HG02642 (cell line): Measurements from ENCODE around the gene LCE1D.

Experiments used
- ATAC-seq: cut with Tn5 transposase; IDR thresholded peaks from one replicate; pipeline ENCODE4 v1.9.1; 2021; ENCODE audit warnings: mild to moderate bottlenecking; ENCODE audit not compliant: unreplicated experiment, poor library complexity

LCE1D gene

GRCh38 chr1:152811050-152811449, 14.5 kb downstream of the LCE1D start:
- ATAC-seq = no peak

GRCh38 chr1:152811671-152812070, 15.2 kb downstream of the LCE1D start, which contains the start of gene LCE1B:
LCE1B (plus strand) TSS chr1:152811971; CDS start chr1:152812447, 476 bp downstream.
- ATAC-seq = no peak

- no peak for ATAC-seq
Observed at GRCh38 chr1:152817309-152817708, 20.8 kb downstream of the LCE1D start.

- ATAC-seq = no peak
Observed at GRCh38 chr1:152823294-152823693, 26.8 kb downstream of the LCE1D start.

DNA sequence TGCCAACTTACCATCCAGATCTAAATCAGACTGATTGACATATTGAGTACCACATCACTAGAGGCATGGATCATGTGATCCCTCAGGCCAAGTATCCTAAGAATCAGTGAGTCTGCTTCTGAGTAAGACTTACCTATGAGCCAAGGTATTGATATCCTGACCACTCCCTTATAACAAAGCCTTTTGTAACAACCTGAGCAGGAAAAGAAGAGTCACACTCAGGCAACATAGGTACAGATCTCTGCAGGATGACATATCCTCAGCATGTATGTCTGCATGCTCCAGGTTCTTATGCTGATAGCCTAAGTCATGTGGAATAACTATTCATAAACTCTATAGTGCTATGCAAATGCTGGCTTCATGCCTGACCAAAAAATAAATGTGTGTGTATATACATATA, 28.4 kb downstream of the LCE1D start:
- no peak for ATAC-seq

DNA sequence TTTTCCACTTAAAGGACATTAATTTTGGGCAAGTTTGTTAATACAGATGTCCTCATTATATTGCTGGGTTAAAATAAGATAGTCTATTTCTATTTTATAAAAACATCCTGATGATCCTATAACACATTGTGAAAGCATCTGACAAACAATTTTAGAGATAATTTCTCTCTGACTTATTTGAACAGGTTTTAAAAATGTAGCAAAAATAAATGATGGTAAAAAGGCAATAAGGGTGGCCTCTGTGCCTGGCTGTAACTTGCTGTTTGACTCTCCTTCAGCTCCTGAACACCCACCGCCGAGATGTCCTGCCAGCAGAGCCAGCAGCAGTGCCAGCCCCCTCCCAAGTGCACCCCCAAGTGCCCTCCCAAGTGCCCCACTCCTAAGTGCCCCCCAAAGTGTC, 30.7 kb downstream of the LCE1D start, which contains the start of gene LCE1A:
Gene LCE1A, plus strand, starts transcription at position 301 of the 400 bp plus-strand sequence. Its CDS starts 0 bp downstream, at position 301.
- ATAC-seq = no peak

DNA sequence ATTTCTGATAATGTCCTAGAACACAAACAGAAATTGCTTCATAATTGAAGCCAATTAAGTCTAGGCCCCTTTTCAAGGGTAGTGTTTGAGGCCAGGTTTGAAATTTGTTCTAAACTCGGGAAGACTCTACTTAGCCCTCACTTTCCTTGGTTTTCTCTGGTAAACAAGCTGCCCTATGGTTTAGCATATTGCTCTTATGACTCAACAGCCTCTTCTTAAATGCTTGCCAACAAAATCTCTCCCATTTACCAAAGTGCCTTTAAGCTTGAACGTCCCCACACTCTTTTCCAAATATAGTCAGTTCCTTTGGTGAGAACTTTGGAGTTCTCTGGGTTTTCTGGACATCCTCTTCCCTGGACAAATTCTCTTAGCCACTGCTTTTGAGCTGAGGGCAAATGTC, 40.3 kb downstream of the LCE1D start:
- no peak for ATAC-seq

GRCh38 chr1:152842556-152842955, 46.0 kb downstream of the LCE1D start, which contains the start of gene LCE6A:
LCE6A (plus strand) TSS chr1:152842856; CDS start chr1:152843521, 665 bp downstream.
- ATAC-seq = no peak
